ENCODE results near the gene CLIC5.

GRCh38 chr6:46048646-46049297, 33.1 kb upstream of the CLIC5 start:
- no peak for TF ChIP-seq REST (IDR thresholded peaks at IDR 0.05; ENCODE audit: insufficient replicate concordance, low read depth)
- no peak for TF ChIP-seq POLR2AphosphoS5 (IDR thresholded peaks at IDR 0.05; ENCODE audit: low read depth)

All from HL-60 (cell line).